IMR-90 (cell line): Measurements from ENCODE around the gene FAM204A. TPM values are rescaled to one million over a fixed set of nuclear protein-coding genes. Genes with fewer than 3 reads are reported as not detected.

Source experiments
- ATAC-seq: fragments of 200-7000 bp; cut with Tn5 transposase; 2 replicates; pipeline ENCODE4 v1.9.1; 2020; ENCODE audit warnings: low read depth, mild to moderate bottlenecking, moderate library complexity
- BruUV-seq: library from RNA; stranded (reverse); fragments of 400-500 nt; replicated peaks from 2 replicates; lab custom pipeline; 2021; lab: Mats Ljungman, UMichigan
- CTCF ChIA-PET: fragments of 300-600 bp; formaldehyde crosslinking; extraction: SDS; loops from one replicate; lab custom pipeline; 2021; ENCODE audit warnings: antibody characterized with exemption; lab: Yijun Ruan, JAX
- POLR2A ChIA-PET: fragments of 300-600 bp; sonication (Branson Sonifier 250); formaldehyde crosslinking; loops from one replicate; lab custom pipeline; 2022; ENCODE audit warnings: antibody characterized with exemption; ENCODE audit not compliant: unreplicated experiment; lab: Charles Lee
- DNase-seq: peaks from one replicate; pipeline ENCODE4 v3.0.0; 2013
- H2AFZ ChIP-seq: replicated peaks from 2 replicates; pipeline ENCODE3; 2013; ENCODE audit warnings: low read length, mild to moderate bottlenecking; ENCODE audit not compliant: poor library complexity
- H2AK5ac ChIP-seq: 2 replicates; pipeline ENCODE4 v1.6.1; 2013; ENCODE audit warnings: low read depth, low read length, inconsistent platforms
- H2AK9ac ChIP-seq: replicated peaks from 2 replicates; pipeline ENCODE3; 2013; ENCODE audit warnings: mild to moderate bottlenecking, low read depth, low read length, moderate library complexity; ENCODE audit not compliant: poor library complexity
- H2BK120ac ChIP-seq: 2 replicates; pipeline ENCODE4 v1.6.1; 2013; ENCODE audit warnings: low read depth, low read length, inconsistent platforms
- H2BK15ac ChIP-seq: 3 replicates; pipeline ENCODE4 v1.6.1; 2013; ENCODE audit warnings: low read depth, low read length, inconsistent platforms
- H2BK20ac ChIP-seq: 2 replicates; pipeline ENCODE4 v1.6.1; 2013; ENCODE audit warnings: low read depth, mild to moderate bottlenecking, inconsistent platforms, low read length, moderate library complexity
- H2BK5ac ChIP-seq: 2 replicates; pipeline ENCODE4 v1.6.1; 2013; ENCODE audit warnings: mild to moderate bottlenecking, low read depth, low read length, inconsistent platforms; ENCODE audit not compliant: poor library complexity, severe bottlenecking
- H3K14ac ChIP-seq: replicated peaks from 2 replicates; pipeline ENCODE4 v1.6.1; 2013; ENCODE audit warnings: low read depth, low read length, inconsistent platforms
- H3K18ac ChIP-seq: 2 replicates; pipeline ENCODE4 v1.6.1; 2013; ENCODE audit warnings: low read depth, low read length, control low read depth
- H3K23ac ChIP-seq: 2 replicates; pipeline ENCODE4 v1.6.1; 2013; ENCODE audit warnings: low read depth, low read length, inconsistent platforms
- H3K27ac ChIP-seq: 2 replicates; pipeline ENCODE4 v1.5.1; 2013; ENCODE audit warnings: mild to moderate bottlenecking, control low read depth, low read length; ENCODE audit not compliant: insufficient read depth
- H3K27me3 ChIP-seq: 2 replicates; pipeline ENCODE4 v1.6.1; 2013; ENCODE audit warnings: low read length; ENCODE audit not compliant: control insufficient read depth, insufficient read depth
- H3K36me3 ChIP-seq: 2 replicates; pipeline ENCODE4 v1.6.1; 2013; ENCODE audit warnings: low read length, mixed read lengths; ENCODE audit not compliant: control insufficient read depth, insufficient read depth
- H3K4ac ChIP-seq: 2 replicates; pipeline ENCODE4 v1.6.1; 2013; ENCODE audit warnings: low read depth, low read length, inconsistent platforms
- H3K4me1 ChIP-seq: 2 replicates; pipeline ENCODE4 v1.6.1; 2013; ENCODE audit warnings: low read length, mixed read lengths; ENCODE audit not compliant: control insufficient read depth, insufficient read depth
- H3K4me2 ChIP-seq: 2 replicates; pipeline ENCODE4 v1.6.1; 2013; ENCODE audit warnings: low read depth, mild to moderate bottlenecking, control low read depth, low read length, moderate library complexity
- H3K4me3 ChIP-seq: 2 replicates; pipeline ENCODE4 v1.5.1; 2013; ENCODE audit warnings: low read depth, mild to moderate bottlenecking, control low read depth, low read length, moderate library complexity; ENCODE audit not compliant: insufficient read depth
- H3K56ac ChIP-seq: 2 replicates; pipeline ENCODE4 v1.6.1; 2013; ENCODE audit warnings: low read length, inconsistent platforms; ENCODE audit not compliant: insufficient read depth; ENCODE audit errors: extremely low read depth
- H3K79me1 ChIP-seq, 2 experiments: 2 replicates each; pipeline ENCODE4 v1.6.1; 2013; ENCODE audit warnings: low read length in 2 of 2, inconsistent platforms in 1 of 2, low read depth in 1 of 2
- H3K9ac ChIP-seq: 2 replicates; pipeline ENCODE4 v1.6.1; 2013; ENCODE audit warnings: low read depth, low read length, control low read depth
- H3K9me1 ChIP-seq: 2 replicates; pipeline ENCODE4 v1.6.1; 2013; ENCODE audit warnings: low read length, inconsistent platforms; ENCODE audit not compliant: insufficient read depth
- H3K9me3 ChIP-seq: 2 replicates; pipeline ENCODE4 v1.6.1; 2013; ENCODE audit warnings: low read length; ENCODE audit not compliant: control insufficient read depth, insufficient read depth
- H4K20me1 ChIP-seq: 2 replicates; pipeline ENCODE4 v1.6.1; 2013; ENCODE audit warnings: low read length, inconsistent platforms; ENCODE audit not compliant: insufficient read depth
- H4K5ac ChIP-seq: 2 replicates; pipeline ENCODE4 v1.6.1; 2013; ENCODE audit warnings: mild to moderate bottlenecking, low read depth, low read length, control low read depth
- H4K8ac ChIP-seq, 2 experiments: 2 replicates each; pipeline ENCODE4 v1.6.1; 2013; ENCODE audit warnings: low read depth in 2 of 2, low read length in 2 of 2, control low read depth in 1 of 2, inconsistent platforms in 1 of 2
- H4K91ac ChIP-seq: 2 replicates; pipeline ENCODE4 v1.6.1; 2013; ENCODE audit warnings: low read depth, low read length, inconsistent platforms; ENCODE audit not compliant: insufficient read depth
- FOS ChIP-seq: fragments of 150-350 bp; IDR thresholded peaks from 2 replicates; pipeline ENCODE4 v1.6.1; 2016; ENCODE audit warnings: low read depth, low read length
- MAFK ChIP-seq: IDR thresholded peaks from 2 replicates; pipeline ENCODE4 v1.6.1; 2012; ENCODE audit warnings: low read depth, low read length, improper control_type of control experiment
- MXI1 ChIP-seq: IDR thresholded peaks from 2 replicates; pipeline ENCODE4 v1.6.1; 2012; ENCODE audit warnings: low read depth, mild to moderate bottlenecking, low read length, moderate library complexity, borderline replicate concordance
- RAD21 ChIP-seq: IDR thresholded peaks from 2 replicates; pipeline ENCODE4 v1.6.1; 2012; ENCODE audit warnings: low read length, improper control_type of control experiment
- RFX5 ChIP-seq: IDR thresholded peaks from 2 replicates; pipeline ENCODE4 v1.8.0; 2012; ENCODE audit warnings: low read depth, mild to moderate bottlenecking, low read length, moderate library complexity
- USF2 ChIP-seq: fragments of 150-350 bp; IDR thresholded peaks from 2 replicates; pipeline ENCODE4 v1.6.1; 2017; ENCODE audit warnings: mild to moderate bottlenecking, antibody characterized with exemption, low read length, low read depth
- whole genome bisulfite sequencing, 2 experiments: methylation state at CpG; one replicate each; pipeline versions ENCODE4 v1.1.5 to v1.1.7; 2013; ENCODE audit warnings: missing lambda C conversion rate in 2 of 2; ENCODE audit not compliant: insufficient read length in 1 of 2; ENCODE audit errors: extremely low coverage in 2 of 2; 5-methylcytosine and 5-hydroxymethylcytosine counted together
- dilution Hi-C: fragments of 300-500 bp; cut with HindIII; formaldehyde crosslinking; loops from one replicate; pipeline ENCODE4 v1.14.3; 2018; ENCODE audit warnings: low sequenced_read_pairs; ENCODE audit not compliant: unreplicated experiment
- in situ Hi-C: fragments of 300-500 bp; cut with MboI; formaldehyde crosslinking; loops from 3 replicates; pipeline ENCODE4 v1.14.3; 2019; ENCODE audit warnings: low sequenced_read_pairs, inconsistent platforms, mixed read lengths
- intact Hi-C: fragments of 100-400 bp; cut with micrococcal nuclease; formaldehyde crosslinking; loops from 2 replicates; pipeline ENCODE4 v1.10.0; 2022
- polyA plus RNA-seq, 3 experiments: library from polyadenylated mRNA; depleted of rRNA; stranded (reverse); fragments of >200 nt; gene quantifications; 2 replicates each; pipeline ENCODE4 v1.2.3, GENCODE V29; 2012; ENCODE audit warnings: low replicate concordance in 1 of 3
- total RNA-seq: library from RNA; depleted of rRNA; stranded (reverse); fragments of >200 nt; gene quantifications from 2 replicates; pipeline ENCODE4 v1.2.3, GENCODE V29; 2012

FAM204A gene
- total and polyA plus RNA-seq, 2 of the 4 experiments (the other 2 are of a cell fraction): 23.6 to 54.3 TPM

- TF ChIP-seq USF2 (no peak), RFX5 (no peak), MAFK (no peak), RAD21 (no peak)
Measured at GRCh38 chr10:118341791-118342637, at the start of gene FAM204A (continued).

- no TSS peak for BruUV-seq
Measured at GRCh38 chr10:118383699-118384098, 41.6 kb upstream of the FAM204A start.

More at GRCh38 chr10:118383699-118384098, 41.6 kb upstream of the FAM204A start:
- WGBS, 2 experiments: no CpG with 5 or more reads among the region's 1 CpG
- Histone ChIP-seq H2BK20ac (no peak overlapping the region), H3K27ac (no peak overlapping the region), H2AK5ac (no peak overlapping the region), H3K18ac (no peak overlapping the region), H3K36me3 (no peaks in the 10 kb centered on the region), H4K5ac (no peak overlapping the region), H3K9me1 (no peaks in the 10 kb centered on the region), H2AK9ac (no peak overlapping the region), H2BK15ac (no peak overlapping the region), H2BK5ac (no peak overlapping the region), H4K8ac (no peak overlapping the region), H2AFZ (no peak overlapping the region), H4K20me1 (no peaks in the 10 kb centered on the region), H3K14ac (no peak overlapping the region), H3K4ac (no peak overlapping the region), H3K9ac (no peak overlapping the region), H4K91ac (no peak overlapping the region), H3K4me1 (no peaks in the 10 kb centered on the region), H2BK120ac (no peak overlapping the region), H3K56ac (no peak overlapping the region), H3K4me3 (no peak overlapping the region), H3K79me1 (no peaks in the 10 kb centered on the region), H3K27me3 (no peaks in the 10 kb centered on the region; the same call in 1 of the 2 replicates), H3K4me2 (no peak overlapping the region), H3K23ac (no peak overlapping the region), H3K9me3 (no peaks in the 10 kb centered on the region)
- CTCF ChIA-PET: interaction anchor here (0.6 to 0.9 kb wide), 2 partner anchors 10 to 25 kb away, joined by 3 read pairs; no protein-coding TSS in a partner anchor
- in situ Hi-C loops (no loop called here), dilution Hi-C loops (no loop called here), intact Hi-C loops (no loop called here)
- POLR2A ChIA-PET: no interaction called here
- no peak for ATAC-seq
- no peak for DNase-seq
- TF ChIP-seq FOS (no peak), RFX5 (no peak), MXI1 (no peak), RAD21 (no peak)
